NT2/D1 (cell line): ENCODE results near the gene MKRN2OS.

Source experiments
- DNase-seq: peaks from one replicate; pipeline ENCODE4 v3.0.0-alpha.2; 2011; ENCODE audit warnings: low read depth, low spot score
- H3K27me3 ChIP-seq: 2 replicates; pipeline ENCODE4 v1.6.0; 2011; ENCODE audit warnings: mild to moderate bottlenecking; ENCODE audit not compliant: insufficient read length, insufficient read depth
- H3K36me3 ChIP-seq: 2 replicates; pipeline ENCODE4 v1.6.1; 2011; ENCODE audit warnings: mild to moderate bottlenecking, low read length, mixed read lengths; ENCODE audit not compliant: insufficient read depth, insufficient read length
- H3K4me1 ChIP-seq: 2 replicates; pipeline ENCODE4 v1.5.1; 2011; ENCODE audit not compliant: insufficient read depth, insufficient read length
- H3K4me3 ChIP-seq: 2 replicates; pipeline ENCODE4 v1.5.1; 2011; ENCODE audit warnings: low read depth; ENCODE audit not compliant: insufficient read length
- H3K9ac ChIP-seq: 2 replicates; pipeline ENCODE4 v1.6.0; 2011; ENCODE audit warnings: low read depth; ENCODE audit not compliant: insufficient read length
- H3K9me3 ChIP-seq: 2 replicates; pipeline ENCODE4 v1.5.1; 2011; ENCODE audit warnings: mild to moderate bottlenecking, low read length; ENCODE audit not compliant: insufficient read depth
- SUZ12 ChIP-seq: IDR thresholded peaks from 2 replicates; pipeline ENCODE4 v1.6.1; 2011; ENCODE audit not compliant: insufficient read length, insufficient read depth; ENCODE audit errors: extremely low read depth
- YY1 ChIP-seq: IDR thresholded peaks from 2 replicates; pipeline ENCODE4 v1.6.1; 2011; ENCODE audit not compliant: insufficient read length, insufficient read depth
- ZNF274 ChIP-seq: IDR thresholded peaks from 2 replicates; pipeline ENCODE4 v1.6.1; 2011; ENCODE audit warnings: mild to moderate bottlenecking, low read depth, low read length

Gene MKRN2OS

DNA sequence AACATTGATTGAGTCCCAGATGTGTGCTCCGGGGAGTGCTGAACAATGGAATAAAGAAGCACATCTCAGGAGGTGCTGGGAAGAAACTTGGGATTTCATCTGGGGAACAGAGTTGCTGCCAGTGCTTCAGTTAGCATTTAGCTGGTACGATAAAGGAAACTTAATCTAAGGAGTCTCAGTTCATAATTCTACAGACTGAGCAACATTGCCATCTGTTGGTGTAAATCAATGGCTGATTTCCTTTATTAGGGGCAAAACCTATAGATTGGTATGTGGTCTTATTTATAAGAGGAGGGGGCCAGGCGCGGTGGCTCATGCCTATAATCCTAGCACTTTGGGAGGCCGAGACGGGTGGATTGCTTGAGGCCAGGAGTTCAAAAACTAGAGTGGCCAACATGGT, 8.9 kb downstream of the MKRN2OS start:
- Histone ChIP-seq H3K4me3 (no peak overlapping the region), H3K9me3 (no peaks in the 10 kb centered on the region), H3K36me3 (peaks cover 38% of the 10 kb centered on the region), H3K27me3 (no peaks in the 10 kb centered on the region), H3K4me1 (no peaks in the 10 kb centered on the region), H3K9ac (no peak overlapping the region)
- no peak for DNase-seq
- TF ChIP-seq SUZ12 = no peak
- TF ChIP-seq YY1 = no peak
- no peak for TF ChIP-seq ZNF274

GRCh38 chr3:12532182-12532581, 13.1 kb downstream of the MKRN2OS start:
- no peaks in the 10 kb centered on the region for H3K27me3 ChIP-seq
- H3K9me3 ChIP-seq = no peaks in the 10 kb centered on the region
- peaks cover 53% of the 10 kb centered on the region for H3K36me3 ChIP-seq
- H3K4me3 ChIP-seq = no peak overlapping the region
- H3K4me1 ChIP-seq = no peaks in the 10 kb centered on the region
- DNase-seq = no peak
- H3K9ac ChIP-seq = no peak overlapping the region
- TF ChIP-seq SUZ12 (no peak), YY1 (no peak), ZNF274 (no peak)

GRCh38 chr3:12527757-12528143, 17.5 kb downstream of the MKRN2OS start:
- H3K4me1 ChIP-seq = no peaks in the 10 kb centered on the region
- H3K4me3 ChIP-seq = no peak overlapping the region
- TF ChIP-seq SUZ12 (no peak), YY1 (no peak), ZNF274 (no peak)
- H3K9me3 ChIP-seq = no peaks in the 10 kb centered on the region
- no peak overlapping the region for H3K9ac ChIP-seq
- DNase-seq = no peak
- H3K36me3 ChIP-seq = peaks cover 56% of the 10 kb centered on the region
- no peaks in the 10 kb centered on the region for H3K27me3 ChIP-seq

GRCh38 chr3:12522721-12523120, 22.6 kb downstream of the MKRN2OS start:
- no peak for DNase-seq
- Histone ChIP-seq H3K9me3 (no peaks in the 10 kb centered on the region), H3K4me3 (no peak overlapping the region), H3K4me1 (no peaks in the 10 kb centered on the region), H3K27me3 (no peaks in the 10 kb centered on the region), H3K9ac (no peak overlapping the region), H3K36me3 (peaks cover 49% of the 10 kb centered on the region)
- TF ChIP-seq YY1 = no peak
- no peak for TF ChIP-seq ZNF274
- TF ChIP-seq SUZ12 = no peak

DNA sequence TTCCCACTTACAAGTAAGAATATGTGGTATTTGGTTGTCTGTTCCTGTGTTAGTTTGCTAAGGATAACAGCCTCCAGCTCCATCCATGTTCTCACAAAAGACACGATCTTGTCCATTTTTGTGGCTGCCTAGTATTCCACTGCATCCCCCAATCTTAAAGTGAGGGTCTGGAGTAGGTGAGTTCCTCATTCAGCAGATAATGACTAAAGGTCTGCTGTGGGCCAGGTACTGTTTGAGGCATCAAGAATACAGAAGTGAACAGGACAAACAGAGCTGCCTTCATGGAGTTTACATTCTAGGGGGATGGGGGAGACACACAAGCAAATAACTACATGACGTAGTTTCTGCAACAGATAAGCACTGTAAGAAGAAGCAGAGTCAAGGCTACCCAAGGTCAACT, 24.3 kb downstream of the MKRN2OS start:
- Histone ChIP-seq H3K36me3 (peaks cover 40% of the 10 kb centered on the region), H3K4me1 (no peaks in the 10 kb centered on the region)

DNA sequence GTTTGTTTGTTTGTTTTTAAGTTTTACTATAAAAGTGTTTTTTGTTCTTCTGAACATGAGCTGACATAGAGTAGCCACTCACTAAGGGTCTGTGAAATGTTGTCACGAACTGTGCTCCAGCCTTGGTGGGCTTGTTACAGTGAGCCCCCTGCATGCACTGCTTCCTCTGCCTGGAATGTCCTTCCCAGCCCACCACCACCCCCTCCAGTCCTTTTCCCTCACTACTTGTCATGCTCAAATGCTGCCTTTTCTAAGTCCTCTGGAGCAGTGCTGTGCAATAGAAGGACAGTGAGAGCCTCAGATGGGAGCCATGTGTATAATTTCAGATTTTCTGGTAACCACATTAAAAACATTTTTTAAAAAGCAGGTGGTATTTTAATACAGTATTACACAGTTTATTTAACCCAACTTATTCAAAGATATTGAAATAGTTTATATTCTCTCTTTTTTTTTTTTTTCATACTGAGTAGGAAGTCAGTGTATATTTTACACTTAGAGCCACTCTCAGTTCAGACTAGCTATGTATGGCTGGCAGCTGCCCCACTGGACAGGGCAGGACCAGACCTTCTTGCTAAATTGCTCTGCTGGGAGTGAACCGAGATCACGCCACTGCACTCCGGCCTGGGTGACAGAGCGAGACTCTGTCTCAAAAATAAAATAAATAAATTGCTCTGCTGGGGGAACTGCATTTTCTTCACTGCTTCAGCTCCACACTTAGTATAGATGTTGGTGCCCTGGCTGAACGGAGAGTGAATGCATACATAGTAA, 26.9 kb downstream of the MKRN2OS start:
- no peaks in the 10 kb centered on the region for H3K4me1 ChIP-seq
- DNase-seq = no peak
- peaks cover 49% of the 10 kb centered on the region for H3K36me3 ChIP-seq
- H3K27me3 ChIP-seq = no peaks in the 10 kb centered on the region
- no peak for TF ChIP-seq ZNF274
- H3K4me3 ChIP-seq = no peak overlapping the region
- no peak overlapping the region for H3K9ac ChIP-seq
- no peaks in the 10 kb centered on the region for H3K9me3 ChIP-seq

More for the DNA sequence above, 24.3 kb downstream of the MKRN2OS start:
- Histone ChIP-seq H3K9me3 (no peaks in the 10 kb centered on the region), H3K27me3 (no peaks in the 10 kb centered on the region), H3K4me3 (no peak overlapping the region), H3K9ac (no peak overlapping the region)
- DNase-seq = no peak
- TF ChIP-seq ZNF274 = no peak
- TF ChIP-seq SUZ12 = no peak
- no peak for TF ChIP-seq YY1

- no peak overlapping the region for H3K9ac ChIP-seq
- no peaks in the 10 kb centered on the region for H3K27me3 ChIP-seq
- TF ChIP-seq ZNF274 = no peak
- no peak for TF ChIP-seq SUZ12
- no peak for TF ChIP-seq YY1
- H3K36me3 ChIP-seq = peaks cover 42% of the 10 kb centered on the region
- no peak overlapping the region for H3K4me3 ChIP-seq
- H3K4me1 ChIP-seq = no peaks in the 10 kb centered on the region
- no peaks in the 10 kb centered on the region for H3K9me3 ChIP-seq
- no peak for DNase-seq
Measured at GRCh38 chr3:12516873-12517272, 28.4 kb downstream of the MKRN2OS start.
